OCI-LY3 (cell line): Measurements from ENCODE around the gene AFDN.

Source experiments
- H2AFZ ChIP-seq: fragments of 200-600, 300-600 bp; shearing (Covaris generic); 2 replicates; pipeline ENCODE4 v1.6.0; 2014; ENCODE audit warnings: antibody characterized with exemption, low read depth, low read length
- H3K27ac ChIP-seq: fragments of 200-600, 300-600 bp; sonication (generic); 2 replicates; pipeline ENCODE4 v1.5.1; 2014; ENCODE audit warnings: mild to moderate bottlenecking, low read length, moderate library complexity, mixed read lengths
- H3K27me3 ChIP-seq: fragments of 200-600, 300-600 bp; sonication (generic); 2 replicates; pipeline ENCODE4 v1.6.1; 2014; ENCODE audit warnings: low read depth, low read length, mixed read lengths
- H3K36me3 ChIP-seq: fragments of 200-600, 300-600 bp; sonication (generic); replicated peaks from 2 replicates; pipeline ENCODE3; 2014; ENCODE audit warnings: low read depth, low read length, mixed read lengths
- H3K4me1 ChIP-seq: fragments of 300-600, 200-600 bp; sonication (generic); 2 replicates; pipeline ENCODE4 v1.6.1; 2014; ENCODE audit warnings: low read length, mixed read lengths
- H3K4me2 ChIP-seq: fragments of 200-600, 300-600 bp; sonication (generic); 2 replicates; pipeline ENCODE4 v1.6.1; 2014; ENCODE audit warnings: low read length, mixed read lengths
- H3K4me3 ChIP-seq: fragments of 300-600, 200-600 bp; sonication (generic); 2 replicates; pipeline ENCODE4 v1.5.1; 2014; ENCODE audit warnings: antibody characterized with exemption, mild to moderate bottlenecking, low read length, moderate library complexity
- H3K79me2 ChIP-seq: fragments of 300-600, 200-600 bp; shearing (Covaris generic); 2 replicates; pipeline ENCODE4 v1.6.1; 2014; ENCODE audit warnings: mild to moderate bottlenecking, low read length, mixed read lengths
- H3K9ac ChIP-seq: fragments of 300-600, 200-600 bp; shearing (Covaris generic); 2 replicates; pipeline ENCODE4 v1.6.0; 2014; ENCODE audit warnings: mild to moderate bottlenecking, low read length, moderate library complexity
- H3K9me3 ChIP-seq: fragments of 200-600, 300-600 bp; shearing (Covaris generic); 2 replicates; pipeline ENCODE4 v1.6.1; 2014; ENCODE audit warnings: low read length, mixed read lengths; ENCODE audit not compliant: insufficient read depth
- H4K20me1 ChIP-seq: fragments of 200-600, 300-600 bp; sonication (generic); 2 replicates; pipeline ENCODE4 v1.6.1; 2016; ENCODE audit warnings: low read length, mixed read lengths; ENCODE audit not compliant: insufficient read depth
- EZH2phosphoT487 ChIP-seq: fragments of 200-600 bp; shearing (Covaris generic); IDR thresholded peaks from 2 replicates; pipeline ENCODE4 v1.6.1; 2018; ENCODE audit warnings: antibody characterized with exemption, mixed run types, low read depth
- TF ChIP-seq, protein P1 (sequence below): fragments of 200-600, 300-600 bp; sonication (generic); IDR thresholded peaks from 2 replicates; pipeline ENCODE4 v1.5.1; 2014; ENCODE audit warnings: antibody characterized with exemption, low read length, low read depth

AFDN gene

DNA sequence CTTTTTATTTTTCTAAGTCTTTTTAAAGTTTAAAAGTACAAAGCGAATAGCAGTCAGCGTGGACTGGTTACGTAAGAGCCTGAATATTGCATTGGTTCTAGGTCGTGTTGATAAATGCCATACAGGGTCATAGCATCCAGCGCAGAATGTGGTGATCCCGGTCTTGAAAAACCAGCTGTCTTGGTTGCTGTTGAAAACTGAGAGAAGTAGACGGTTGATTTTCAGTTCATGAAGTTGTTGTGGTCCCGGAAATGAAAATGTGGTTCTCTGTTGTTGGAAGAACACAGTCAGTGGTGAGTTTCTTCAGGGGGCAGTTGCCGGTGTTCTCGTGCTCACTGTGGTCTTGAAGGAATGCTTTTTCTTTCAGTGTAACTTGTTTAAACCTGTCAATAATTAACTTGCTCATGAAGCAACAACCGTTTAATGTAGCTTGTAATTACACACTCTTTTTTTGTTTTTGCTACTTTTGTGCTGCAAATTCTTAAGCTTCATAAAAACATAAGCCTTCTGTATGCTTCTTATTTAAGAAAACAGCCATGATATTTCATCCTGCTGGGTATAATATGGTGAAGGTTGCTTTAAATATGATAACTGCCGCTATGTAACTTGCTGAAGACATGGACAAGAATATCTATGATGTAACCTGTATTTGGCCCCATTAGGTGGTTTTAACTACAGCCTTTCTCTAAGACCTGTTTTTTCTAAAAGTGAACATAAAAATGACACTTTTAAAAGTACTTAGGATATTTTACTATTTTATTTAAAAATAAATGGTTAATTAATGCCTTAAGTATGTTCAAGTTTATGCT, 106.0 kb downstream of the AFDN start:
- no peak overlapping the region for H3K9ac ChIP-seq
- H4K20me1 ChIP-seq: peaks cover 3% of the 10 kb centered on the region
- no peak overlapping the region for H2AFZ ChIP-seq
- peaks cover 19% of the 10 kb centered on the region for H3K36me3 ChIP-seq
- no peaks in the 10 kb centered on the region for H3K9me3 ChIP-seq
- TF ChIP-seq EZH2phosphoT487: no peak
- TF ChIP-seq, protein P1, sequence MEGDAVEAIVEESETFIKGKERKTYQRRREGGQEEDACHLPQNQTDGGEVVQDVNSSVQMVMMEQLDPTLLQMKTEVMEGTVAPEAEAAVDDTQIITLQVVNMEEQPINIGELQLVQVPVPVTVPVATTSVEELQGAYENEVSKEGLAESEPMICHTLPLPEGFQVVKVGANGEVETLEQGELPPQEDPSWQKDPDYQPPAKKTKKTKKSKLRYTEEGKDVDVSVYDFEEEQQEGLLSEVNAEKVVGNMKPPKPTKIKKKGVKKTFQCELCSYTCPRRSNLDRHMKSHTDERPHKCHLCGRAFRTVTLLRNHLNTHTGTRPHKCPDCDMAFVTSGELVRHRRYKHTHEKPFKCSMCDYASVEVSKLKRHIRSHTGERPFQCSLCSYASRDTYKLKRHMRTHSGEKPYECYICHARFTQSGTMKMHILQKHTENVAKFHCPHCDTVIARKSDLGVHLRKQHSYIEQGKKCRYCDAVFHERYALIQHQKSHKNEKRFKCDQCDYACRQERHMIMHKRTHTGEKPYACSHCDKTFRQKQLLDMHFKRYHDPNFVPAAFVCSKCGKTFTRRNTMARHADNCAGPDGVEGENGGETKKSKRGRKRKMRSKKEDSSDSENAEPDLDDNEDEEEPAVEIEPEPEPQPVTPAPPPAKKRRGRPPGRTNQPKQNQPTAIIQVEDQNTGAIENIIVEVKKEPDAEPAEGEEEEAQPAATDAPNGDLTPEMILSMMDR: no peak
- H3K4me2 ChIP-seq: peak overlapping the region; percentile 37
- peaks cover 4% of the 10 kb centered on the region for H3K79me2 ChIP-seq
- H3K4me3 ChIP-seq: no peak overlapping the region
- H3K27me3 ChIP-seq: no peaks in the 10 kb centered on the region
- peaks cover 21% of the 10 kb centered on the region for H3K4me1 ChIP-seq
- H3K27ac ChIP-seq: no peak overlapping the region

DNA sequence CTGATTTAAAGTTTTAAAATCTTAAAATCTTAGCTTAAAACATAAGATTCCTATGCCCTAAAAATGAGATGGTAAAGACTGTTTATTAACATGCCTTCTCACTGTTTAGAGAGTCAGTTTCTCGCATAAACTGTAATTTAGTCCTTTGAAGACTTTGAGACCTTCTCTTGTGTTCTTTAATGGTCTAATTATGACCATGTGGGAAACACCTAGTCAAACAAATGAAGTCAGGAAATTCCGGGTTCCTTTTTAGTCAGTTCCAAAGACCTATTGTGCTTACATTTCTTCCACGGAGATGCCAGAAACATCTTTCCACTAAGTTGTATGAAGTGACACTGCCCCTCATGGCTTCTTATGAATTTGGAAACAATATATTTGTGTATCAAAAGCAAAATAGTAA, 106.6 kb downstream of the AFDN start:
- peaks cover 4% of the 10 kb centered on the region for H3K79me2 ChIP-seq
- TF ChIP-seq EZH2phosphoT487: no peak
- TF ChIP-seq, protein P1: no peak
- no peak overlapping the region for H3K9ac ChIP-seq
- H3K9me3 ChIP-seq: no peaks in the 10 kb centered on the region
- H3K27ac ChIP-seq: no peak overlapping the region
- H4K20me1 ChIP-seq: peaks cover 3% of the 10 kb centered on the region
- no peak overlapping the region for H3K4me3 ChIP-seq
- H3K27me3 ChIP-seq: no peaks in the 10 kb centered on the region
- no peak overlapping the region for H3K4me2 ChIP-seq
- peaks cover 22% of the 10 kb centered on the region for H3K36me3 ChIP-seq
- peaks cover 21% of the 10 kb centered on the region for H3K4me1 ChIP-seq
- no peak overlapping the region for H2AFZ ChIP-seq

DNA sequence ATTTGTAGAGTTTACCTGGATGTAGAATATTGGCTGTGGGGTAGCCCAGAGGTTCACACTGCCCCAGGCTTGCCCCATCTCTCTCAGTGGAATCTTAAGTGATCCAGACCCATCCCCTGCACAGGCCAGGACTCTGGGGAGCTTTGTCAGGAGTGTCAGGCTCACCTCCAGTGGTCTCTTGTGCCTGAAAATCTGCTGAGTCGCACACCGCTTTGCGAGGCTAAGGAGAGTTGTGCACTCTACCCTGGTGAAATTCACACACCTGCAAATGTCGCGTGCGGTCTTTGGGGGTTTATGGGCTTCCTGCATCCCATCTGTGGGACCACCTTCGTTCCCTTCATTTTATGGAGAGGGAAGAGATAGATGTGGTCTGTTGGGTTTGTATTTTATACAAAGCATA, 107.1 kb downstream of the AFDN start:
- TF ChIP-seq EZH2phosphoT487: no peak
- TF ChIP-seq, protein P1: no peak
- H3K36me3 ChIP-seq: peaks cover 22% of the 10 kb centered on the region
- H3K4me1 ChIP-seq: peaks cover 21% of the 10 kb centered on the region
- H3K79me2 ChIP-seq: peaks cover 4% of the 10 kb centered on the region
- no peaks in the 10 kb centered on the region for H3K9me3 ChIP-seq
- no peak overlapping the region for H2AFZ ChIP-seq
- no peak overlapping the region for H3K27ac ChIP-seq
- no peaks in the 10 kb centered on the region for H3K27me3 ChIP-seq
- H3K4me3 ChIP-seq: no peak overlapping the region
- H4K20me1 ChIP-seq: peaks cover 3% of the 10 kb centered on the region
- H3K4me2 ChIP-seq: no peak overlapping the region
- no peak overlapping the region for H3K9ac ChIP-seq

DNA sequence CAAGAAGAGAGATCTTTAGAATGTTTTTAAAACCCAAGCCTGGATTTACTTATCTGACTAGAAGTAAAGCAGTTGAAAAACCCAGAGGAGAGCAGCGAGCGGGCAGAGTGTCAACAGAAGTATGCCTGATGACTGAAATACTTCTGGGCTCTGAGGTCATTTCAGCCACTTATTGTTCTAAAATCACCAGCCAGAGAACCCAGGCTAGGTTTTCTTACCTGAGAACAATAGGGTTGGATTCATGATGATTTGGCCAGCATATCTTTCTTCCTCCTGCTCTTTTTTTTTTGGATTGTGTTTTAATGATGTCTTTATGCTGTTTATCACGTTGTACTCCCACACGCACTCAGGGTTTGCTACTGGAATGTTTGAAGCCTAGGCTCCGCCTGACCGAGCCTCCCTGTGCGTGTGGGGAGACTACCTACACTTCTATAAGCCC, 107.7 kb downstream of the AFDN start:
- H3K9me3 ChIP-seq: no peaks in the 10 kb centered on the region
- H3K4me1 ChIP-seq: peaks cover 21% of the 10 kb centered on the region
- peaks cover 3% of the 10 kb centered on the region for H4K20me1 ChIP-seq
- no peak overlapping the region for H3K4me3 ChIP-seq
- peaks cover 22% of the 10 kb centered on the region for H3K36me3 ChIP-seq
- peaks cover 4% of the 10 kb centered on the region for H3K79me2 ChIP-seq
- H2AFZ ChIP-seq: no peak overlapping the region
- TF ChIP-seq, protein P1: no peak
- no peak for TF ChIP-seq EZH2phosphoT487
- no peak overlapping the region for H3K9ac ChIP-seq
- no peak overlapping the region for H3K27ac ChIP-seq
- no peak overlapping the region for H3K4me2 ChIP-seq
- H3K27me3 ChIP-seq: no peaks in the 10 kb centered on the region
